NB4 (cell line): ENCODE results near the gene RNF19B.

Experiments used
- CTCF ChIP-seq: IDR thresholded peaks from one replicate; pipeline ENCODE4 v1.5.1; 2012; ENCODE audit warnings: low read depth, low read length
- POLR2A ChIP-seq: IDR thresholded peaks from 2 replicates; pipeline ENCODE4 v1.6.1; 2011; ENCODE audit warnings: mild to moderate bottlenecking; ENCODE audit not compliant: insufficient read length; ENCODE audit errors: extremely low read depth

GRCh38 chr1:32969566-32969965 is 5.0 kb upstream of the RNF19B start:
- TF ChIP-seq CTCF (no peak), POLR2A (no peak)
